ENCODE data around the gene KCND3. TPM values are rescaled to one million over a fixed set of nuclear protein-coding genes. Genes with fewer than 3 reads are reported as not detected.

The KCND3 gene
- total and polyA plus RNA-seq, 8 donors, result 0.87 to 15.8 (median 4.5) TPM

GRCh38 chr1:111927652-111928051 lies 61.8 kb downstream of the KCND3 start:
- TF ChIP-seq EP300 (IDR thresholded peaks at IDR 0.05) (no peak), CTCF (IDR thresholded peaks at IDR 0.05) (no peak), POLR2AphosphoS5 (IDR thresholded peaks at IDR 0.05) (no peak), POLR2A (IDR thresholded peaks at IDR 0.05) (no peak)
- Histone ChIP-seq H3K4me1 (no peaks in the 10 kb centered on the region), H3K9me3 (no peaks in the 10 kb centered on the region), H3K27me3 (no peaks in the 10 kb centered on the region), H3K36me3 (no peaks in the 10 kb centered on the region), H3K27ac (no peak overlapping the region), H3K4me3 (no peak overlapping the region)
- intact Hi-C loops (cut with DNase I; ENCODE audit: low total_unique reads), result no loop called here
- WGBS, 5 donors, result 30 to 74% (median 64%) methylated on average over 2 of the region's 2 CpGs
- no peak for DNase-seq

- 67 to 88% (median 80%) methylated on average over 2 of the region's 2 CpGs for WGBS, 5 donors
- H3K27ac ChIP-seq, result no peak overlapping the region
- no peak for TF ChIP-seq CTCF (IDR thresholded peaks at IDR 0.05)
- no peak for TF ChIP-seq POLR2AphosphoS5 (IDR thresholded peaks at IDR 0.05)
- no peak for TF ChIP-seq POLR2A (IDR thresholded peaks at IDR 0.05)
- no peak for TF ChIP-seq EP300 (IDR thresholded peaks at IDR 0.05)
- peaks cover 0 to 17% (median 11%) of the 10 kb centered on the region in 4 donors for H3K4me1 ChIP-seq
- no peaks in the 10 kb centered on the region for H3K27me3 ChIP-seq
- no peaks in the 10 kb centered on the region for H3K9me3 ChIP-seq
- no peak for DNase-seq
- H3K4me3 ChIP-seq, result no peak overlapping the region
- H3K36me3 ChIP-seq, result no peaks in the 10 kb centered on the region
- intact Hi-C loops (cut with DNase I; ENCODE audit: low total_unique reads), result no loop called here
Observed at GRCh38 chr1:111924786-111925185, 64.7 kb downstream of the KCND3 start.

DNA sequence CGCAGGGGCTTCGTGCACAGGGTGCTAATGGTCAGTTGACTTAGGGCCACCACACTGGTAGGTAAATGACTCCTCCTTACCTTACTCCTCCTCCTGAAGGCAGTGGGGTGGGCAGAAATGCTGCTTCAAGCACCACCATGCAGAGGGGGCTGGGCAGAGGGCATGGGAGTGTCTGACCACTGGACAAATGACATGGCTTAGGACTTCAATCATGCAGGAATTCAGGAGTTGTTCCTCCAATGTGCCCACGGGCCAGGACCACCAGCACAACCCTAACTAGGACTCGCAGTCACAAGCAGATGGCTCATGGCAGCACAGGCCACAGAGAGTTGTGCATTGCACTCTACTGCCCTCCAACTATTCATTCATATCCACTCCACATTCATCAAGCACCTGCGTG lies 65.7 kb downstream of the KCND3 start:
- no peak overlapping the region for H3K27ac ChIP-seq
- 85 to 92% (median 89%) methylated on average over 5 of the region's 5 CpGs for WGBS, 5 donors
- H3K36me3 ChIP-seq, result no peaks in the 10 kb centered on the region
- no peaks in the 10 kb centered on the region for H3K9me3 ChIP-seq
- no peaks in the 10 kb centered on the region for H3K27me3 ChIP-seq
- no peak overlapping the region for H3K4me3 ChIP-seq
- no peak for TF ChIP-seq POLR2AphosphoS5 (IDR thresholded peaks at IDR 0.05)
- TF ChIP-seq EP300 (IDR thresholded peaks at IDR 0.05), result no peak
- TF ChIP-seq POLR2A (IDR thresholded peaks at IDR 0.05), result no peak
- no peak for TF ChIP-seq CTCF (IDR thresholded peaks at IDR 0.05)
- H3K4me1 ChIP-seq, result peaks cover 0 to 18% (median 12%) of the 10 kb centered on the region in 4 donors
- intact Hi-C loops (cut with DNase I; ENCODE audit: low total_unique reads), result no loop called here
- no peak for DNase-seq

DNA sequence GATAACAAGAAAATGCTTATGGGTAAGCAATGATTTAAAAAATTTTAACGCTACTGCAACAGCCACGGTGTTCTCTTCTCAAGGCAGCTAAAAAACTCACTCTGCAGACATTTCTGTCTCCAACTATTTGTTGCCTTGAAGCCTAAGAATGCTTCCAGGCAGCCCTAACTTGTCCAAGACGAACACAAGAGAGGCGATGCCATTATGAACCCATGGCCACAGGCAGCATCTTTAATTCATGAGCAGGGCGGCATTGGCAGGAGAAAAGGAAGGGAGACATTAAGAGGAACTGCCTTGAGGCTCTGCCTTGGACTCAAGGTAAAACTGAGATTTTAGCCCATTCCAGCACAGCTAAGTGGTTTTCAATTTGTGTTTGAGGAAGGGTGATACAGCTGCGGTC lies 67.5 kb downstream of the KCND3 start:
- Histone ChIP-seq H3K9me3 (no peaks in the 10 kb centered on the region), H3K27ac (no peak overlapping the region), H3K27me3 (no peaks in the 10 kb centered on the region), H3K4me1 (peaks cover 0 to 18% (median 12%) of the 10 kb centered on the region in 4 donors), H3K36me3 (no peaks in the 10 kb centered on the region), H3K4me3 (no peak overlapping the region)
- TF ChIP-seq POLR2A (IDR thresholded peaks at IDR 0.05) (no peak), POLR2AphosphoS5 (IDR thresholded peaks at IDR 0.05) (no peak), CTCF (IDR thresholded peaks at IDR 0.05) (no peak), EP300 (IDR thresholded peaks at IDR 0.05) (no peak)
- 79 to 91% (median 89%) methylated on average over 6 of the region's 6 CpGs for WGBS, 5 donors
- intact Hi-C loops (cut with DNase I; ENCODE audit: low total_unique reads), result no loop called here
- DNase-seq, result no peak
